H9 (cell line): ENCODE results near the gene MLLT3. TPM values are rescaled to one million over a fixed set of nuclear protein-coding genes. Genes with fewer than 3 reads are reported as not detected.

Experiments used
- DNase-seq: peaks from one replicate; pipeline ENCODE4 v3.0.0-alpha.2; 2017
- H2AFZ ChIP-seq: one replicate; pipeline ENCODE4 v1.6.1; 2013; ENCODE audit warnings: mild to moderate bottlenecking, low read length, control low read depth, moderate library complexity
- H2AK5ac ChIP-seq: 2 replicates; pipeline ENCODE4 v1.6.1; 2013; ENCODE audit warnings: low read length, control low read depth, mixed read lengths; ENCODE audit not compliant: insufficient read length
- H2BK120ac ChIP-seq: one replicate; pipeline ENCODE4 v1.6.1; 2013; ENCODE audit warnings: low read depth, mild to moderate bottlenecking, low read length, control low read depth, inconsistent platforms; ENCODE audit not compliant: poor library complexity, severe bottlenecking
- H2BK12ac ChIP-seq: 2 replicates; pipeline ENCODE4 v1.6.1; 2013; ENCODE audit warnings: low read length, control low read depth, mixed read lengths, low read depth; ENCODE audit not compliant: insufficient read length
- H2BK15ac ChIP-seq: 2 replicates; pipeline ENCODE4 v1.6.1; 2013; ENCODE audit warnings: low read depth, low read length, control low read depth
- H2BK20ac ChIP-seq: one replicate; pipeline ENCODE4 v1.6.1; 2013; ENCODE audit warnings: low read depth, mild to moderate bottlenecking, low read length, control low read depth, inconsistent platforms; ENCODE audit not compliant: poor library complexity, severe bottlenecking
- H2BK5ac ChIP-seq: 2 replicates; pipeline ENCODE4 v1.6.1; 2013; ENCODE audit warnings: low read length, control low read depth, mixed read lengths; ENCODE audit not compliant: insufficient read length
- H3K14ac ChIP-seq: 2 replicates; pipeline ENCODE4 v1.6.1; 2013; ENCODE audit warnings: low read length, control low read depth; ENCODE audit not compliant: insufficient read depth
- H3K18ac ChIP-seq: 2 replicates; pipeline ENCODE4 v1.6.1; 2013; ENCODE audit warnings: low read depth, mild to moderate bottlenecking, mixed read lengths, low read length, control low read depth; ENCODE audit not compliant: insufficient read length
- H3K23ac ChIP-seq: 2 replicates; pipeline ENCODE4 v1.6.1; 2013; ENCODE audit warnings: low read length, control low read depth, mixed read lengths, low read depth; ENCODE audit not compliant: insufficient read length
- H3K23me2 ChIP-seq: 2 replicates; pipeline ENCODE4 v1.6.1; 2013; ENCODE audit warnings: low read depth, mild to moderate bottlenecking, mixed read lengths, low read length, control low read depth; ENCODE audit not compliant: insufficient read length, poor library complexity, severe bottlenecking
- H3K27ac ChIP-seq: 2 replicates; pipeline ENCODE4 v1.5.1; 2013; ENCODE audit warnings: low read length, control low read depth, mixed read lengths, low read depth; ENCODE audit not compliant: insufficient read length
- H3K27me3 ChIP-seq: 2 replicates; pipeline ENCODE4 v1.6.1; 2013; ENCODE audit warnings: low read length, control low read depth, inconsistent platforms; ENCODE audit not compliant: insufficient read depth
- H3K4ac ChIP-seq: 2 replicates; pipeline ENCODE4 v1.6.1; 2013; ENCODE audit warnings: low read depth, mild to moderate bottlenecking, control low read depth, inconsistent platforms, low read length, moderate library complexity
- H3K4me1 ChIP-seq: 2 replicates; pipeline ENCODE4 v1.6.1; 2013; ENCODE audit warnings: low read length, control low read depth, inconsistent platforms; ENCODE audit not compliant: insufficient read depth
- H3K4me2 ChIP-seq: 2 replicates; pipeline ENCODE4 v1.6.1; 2013; ENCODE audit warnings: low read length, control low read depth, mixed read lengths; ENCODE audit not compliant: insufficient read length, insufficient read depth
- H3K56ac ChIP-seq: 2 replicates; pipeline ENCODE4 v1.6.1; 2013; ENCODE audit warnings: low read depth, mild to moderate bottlenecking, mixed read lengths, low read length, control low read depth; ENCODE audit not compliant: insufficient read length
- H3K79me1 ChIP-seq: 2 replicates; pipeline ENCODE4 v1.6.1; 2013; ENCODE audit warnings: low read depth, mild to moderate bottlenecking, moderate library complexity, low read length, control low read depth, inconsistent platforms; ENCODE audit not compliant: insufficient read depth, poor library complexity, severe bottlenecking
- H3K79me2 ChIP-seq: 2 replicates; pipeline ENCODE4 v1.6.1; 2013; ENCODE audit warnings: low read length, control low read depth, inconsistent platforms; ENCODE audit not compliant: insufficient read depth
- H3K9ac ChIP-seq: 2 replicates; pipeline ENCODE4 v1.6.1; 2013; ENCODE audit warnings: low read length, control low read depth, mixed read lengths; ENCODE audit not compliant: insufficient read length; ENCODE audit errors: extremely low read depth
- H3K9me3 ChIP-seq: one replicate; pipeline ENCODE4 v1.6.1; 2013; ENCODE audit warnings: low read depth, low read length, inconsistent platforms; ENCODE audit not compliant: control insufficient read depth
- H3T11ph ChIP-seq: one replicate; pipeline ENCODE4 v1.6.1; 2013; ENCODE audit warnings: mild to moderate bottlenecking, low read length, control low read depth, inconsistent platforms
- H4K20me1 ChIP-seq: one replicate; pipeline ENCODE4 v1.6.1; 2013; ENCODE audit not compliant: control insufficient read depth, insufficient read length, insufficient read depth
- H4K5ac ChIP-seq: 2 replicates; pipeline ENCODE4 v1.6.1; 2013; ENCODE audit warnings: low read depth, mild to moderate bottlenecking, mixed read lengths, low read length, control low read depth; ENCODE audit not compliant: insufficient read length
- H4K8ac ChIP-seq: replicated peaks from 2 replicates; pipeline ENCODE4 v1.6.1; 2013; ENCODE audit warnings: low read length, control low read depth, mixed read lengths, low read depth; ENCODE audit not compliant: insufficient read length
- H4K91ac ChIP-seq: 2 replicates; pipeline ENCODE4 v1.6.1; 2013; ENCODE audit warnings: low read depth, mild to moderate bottlenecking, moderate library complexity, mixed read lengths, low read length, control low read depth; ENCODE audit not compliant: insufficient read length
- H3K27ac Mint-ChIP-seq, 3 experiments: 2 replicates in 2 of 3; 3 replicates in 1 of 3; pipeline ENCODE4 v1.8.0; 2020 to 2021; ENCODE audit warnings: mixed read lengths in 3 of 3, mild to moderate bottlenecking in 1 of 3, moderate library complexity in 1 of 3
- H3K27me3 Mint-ChIP-seq: 2 replicates; pipeline ENCODE4 v1.8.0; 2021; ENCODE audit warnings: low read depth, mild to moderate bottlenecking, moderate library complexity, mixed read lengths
- H3K36me3 Mint-ChIP-seq, 3 experiments: 2 replicates in 2 of 3; 3 replicates in 1 of 3; pipeline ENCODE4 v1.8.0; 2020 to 2021; ENCODE audit warnings: low read depth in 3 of 3, mixed read lengths in 3 of 3; ENCODE audit not compliant: insufficient read depth in 1 of 3
- H3K4me1 Mint-ChIP-seq, 2 experiments: 2 replicates each; pipeline ENCODE4 v1.8.0; 2020; ENCODE audit warnings: mixed read lengths in 2 of 2
- H3K4me3 Mint-ChIP-seq, 2 experiments: 2 replicates in 1 of 2; 3 replicates in 1 of 2; pipeline ENCODE4 v1.8.0; 2020 to 2021; ENCODE audit warnings: mild to moderate bottlenecking in 2 of 2, mixed read lengths in 2 of 2, moderate library complexity in 1 of 2
- H3K9me3 Mint-ChIP-seq, 2 experiments: 2 replicates in 1 of 2; 3 replicates in 1 of 2; pipeline ENCODE4 v1.8.0; 2020; ENCODE audit warnings: mild to moderate bottlenecking in 2 of 2, mixed read lengths in 2 of 2, moderate library complexity in 1 of 2
- total RNA-seq: library from RNA; stranded (reverse); gene quantifications from 2 replicates; pipeline ENCODE4 v1.2.1, GENCODE V29; 2021
- TF ChIP-seq, protein P1 (sequence below): fragments of 200-600 bp; sonication (generic); conservative IDR thresholded peaks from 3 replicates; pipeline ENCODE4 v1.8.0; 2021; ENCODE audit warnings: antibody characterized with exemption, mild to moderate bottlenecking

MLLT3 gene
- total RNA-seq, 1 experiment from 2014 or later = 3.9 TPM

DNA sequence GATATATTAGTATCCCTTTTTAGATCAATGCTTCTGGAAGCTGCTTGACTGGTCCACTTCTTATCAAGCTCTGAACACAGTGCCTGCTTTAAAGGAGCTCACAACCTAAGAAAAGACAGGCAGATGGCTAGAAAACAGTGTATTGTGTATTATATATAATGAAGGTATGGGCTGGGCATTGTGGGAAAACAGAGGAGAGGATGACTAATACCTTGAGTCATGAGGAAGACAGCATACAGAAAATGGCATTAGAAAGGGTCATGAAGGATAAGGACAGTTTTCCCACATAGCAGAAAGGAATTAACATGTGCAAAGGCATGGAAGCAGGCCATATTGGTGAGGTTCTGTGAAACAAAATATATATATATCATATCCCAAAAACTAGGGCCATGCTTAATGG lies 309.6 kb downstream of the MLLT3 start:
- TF ChIP-seq, protein P1, sequence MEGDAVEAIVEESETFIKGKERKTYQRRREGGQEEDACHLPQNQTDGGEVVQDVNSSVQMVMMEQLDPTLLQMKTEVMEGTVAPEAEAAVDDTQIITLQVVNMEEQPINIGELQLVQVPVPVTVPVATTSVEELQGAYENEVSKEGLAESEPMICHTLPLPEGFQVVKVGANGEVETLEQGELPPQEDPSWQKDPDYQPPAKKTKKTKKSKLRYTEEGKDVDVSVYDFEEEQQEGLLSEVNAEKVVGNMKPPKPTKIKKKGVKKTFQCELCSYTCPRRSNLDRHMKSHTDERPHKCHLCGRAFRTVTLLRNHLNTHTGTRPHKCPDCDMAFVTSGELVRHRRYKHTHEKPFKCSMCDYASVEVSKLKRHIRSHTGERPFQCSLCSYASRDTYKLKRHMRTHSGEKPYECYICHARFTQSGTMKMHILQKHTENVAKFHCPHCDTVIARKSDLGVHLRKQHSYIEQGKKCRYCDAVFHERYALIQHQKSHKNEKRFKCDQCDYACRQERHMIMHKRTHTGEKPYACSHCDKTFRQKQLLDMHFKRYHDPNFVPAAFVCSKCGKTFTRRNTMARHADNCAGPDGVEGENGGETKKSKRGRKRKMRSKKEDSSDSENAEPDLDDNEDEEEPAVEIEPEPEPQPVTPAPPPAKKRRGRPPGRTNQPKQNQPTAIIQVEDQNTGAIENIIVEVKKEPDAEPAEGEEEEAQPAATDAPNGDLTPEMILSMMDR = no peak
- DNase-seq = no peak
- H3K27ac Mint-ChIP-seq = no peak overlapping the region

More for the DNA sequence above, 309.6 kb downstream of the MLLT3 start:
- no peak overlapping the region for H4K91ac ChIP-seq
- H2BK12ac ChIP-seq = no peak overlapping the region
- Mint-ChIP-seq H3K36me3 (peaks cover 0 to 10% (median 5%) of the 10 kb centered on the region in 3 experiments; a peak in 4 of 7 replicates), H3K4me3 (no peak overlapping the region), H3K4me1 (peaks cover 13 to 17% of the 10 kb centered on the region in 2 experiments), H3K9me3 (peaks cover 0 to 7% of the 10 kb centered on the region in 2 experiments; a peak in 3 of 5 replicates), H3K27me3 (peaks cover 8% of the 10 kb centered on the region)
- no peak overlapping the region for H3K4ac ChIP-seq
- no peak overlapping the region for H3K14ac ChIP-seq
- H2BK20ac ChIP-seq = no peak overlapping the region
- no peak overlapping the region for H3K56ac ChIP-seq
- H4K5ac ChIP-seq = no peak overlapping the region
- H2BK5ac ChIP-seq = no peak overlapping the region
- H3T11ph ChIP-seq = no peak overlapping the region
- no peak overlapping the region for H3K27ac ChIP-seq
- H3K4me2 ChIP-seq = no peak overlapping the region
- H3K9me3 ChIP-seq = no peaks in the 10 kb centered on the region
- H2AFZ ChIP-seq = no peak overlapping the region
- no peaks in the 10 kb centered on the region for H3K79me1 ChIP-seq
- peaks cover 3% of the 10 kb centered on the region for H3K4me1 ChIP-seq
- no peaks in the 10 kb centered on the region for H3K27me3 ChIP-seq
- no peaks in the 10 kb centered on the region for H3K23me2 ChIP-seq
- H3K9ac ChIP-seq = no peak overlapping the region
- no peak overlapping the region for H2AK5ac ChIP-seq
- H3K18ac ChIP-seq = no peak overlapping the region
- no peaks in the 10 kb centered on the region for H4K20me1 ChIP-seq
- H3K79me2 ChIP-seq = no peaks in the 10 kb centered on the region
- no peak overlapping the region for H4K8ac ChIP-seq
- H2BK120ac ChIP-seq = no peak overlapping the region
- H2BK15ac ChIP-seq = no peak overlapping the region
- no peak overlapping the region for H3K23ac ChIP-seq
